Stomach (tissue), 4 donors: ENCODE measurements around the gene TCP10L.

Experiments
- POLR2A ChIP-seq, 4 donors: fragments of 450-650 bp; IDR thresholded peaks; one replicate each; pipeline ENCODE4 v1.6.1; 2016; ENCODE audit warnings: antibody characterized with exemption in 4 of 4, control low read depth in 2 of 4, mild to moderate bottlenecking in 1 of 4, moderate library complexity in 1 of 4
- TF ChIP-seq, protein P1 (sequence below), 7 experiments: fragments of 450-650 bp in 4 of 7; fragments of 200-600 bp in 3 of 7; sonication (generic) in 3 of 7; IDR thresholded peaks; one replicate each; pipeline ENCODE4 v1.5.1; 2016 to 2019; ENCODE audit warnings: antibody characterized with exemption in 7 of 7, control low read depth in 2 of 7, mild to moderate bottlenecking in 1 of 7

DNA sequence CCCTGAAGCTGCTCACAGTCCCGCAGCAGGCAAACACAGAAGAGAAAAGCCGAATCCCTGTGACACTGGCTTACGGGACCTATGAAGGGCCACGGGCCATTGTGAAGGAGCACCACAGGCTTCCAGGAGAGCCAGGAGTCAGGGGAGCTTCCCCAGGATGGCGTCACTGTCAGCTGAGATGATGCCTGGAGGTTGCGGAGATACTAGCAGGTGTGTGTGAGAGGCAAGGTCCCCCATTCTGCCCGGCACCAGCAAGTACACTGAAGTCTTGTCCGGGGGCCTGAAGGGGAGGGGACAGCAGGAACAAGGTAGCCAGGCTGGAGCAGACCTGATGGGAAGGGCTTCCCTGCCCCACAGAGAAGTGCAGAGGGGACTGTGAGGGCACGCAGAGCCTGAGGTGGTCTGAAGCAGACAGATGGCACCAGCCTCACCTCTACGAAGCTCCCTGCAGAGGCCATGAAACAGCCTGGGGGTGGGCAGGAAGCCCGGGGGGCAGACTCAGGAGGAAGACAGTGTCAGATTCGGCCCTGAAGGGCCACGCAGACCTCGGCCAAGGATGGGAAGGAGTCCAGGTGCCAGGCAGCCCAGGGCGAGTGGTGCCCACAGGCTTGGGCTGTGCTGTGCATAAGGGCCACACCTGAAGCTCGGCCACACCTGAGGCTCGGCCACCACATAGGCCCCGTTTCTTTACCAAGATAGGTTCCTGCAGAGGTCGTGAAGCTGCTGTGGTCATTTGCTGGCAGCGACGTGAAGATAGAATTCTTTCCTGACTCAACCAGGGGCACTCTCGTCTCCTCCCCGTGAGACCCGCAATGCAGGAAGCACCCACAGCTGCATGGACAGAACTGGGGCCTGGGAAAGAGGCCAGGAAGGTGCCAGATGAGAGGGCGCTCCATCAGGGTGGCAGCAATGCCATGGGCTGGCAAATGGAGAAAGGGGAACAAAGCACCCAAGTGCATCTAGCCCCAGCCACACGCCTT is 10.1 kb downstream of the TCP10L start:
- no peak for TF ChIP-seq POLR2A (IDR thresholded peaks at IDR 0.05)
- TF ChIP-seq, protein P1, sequence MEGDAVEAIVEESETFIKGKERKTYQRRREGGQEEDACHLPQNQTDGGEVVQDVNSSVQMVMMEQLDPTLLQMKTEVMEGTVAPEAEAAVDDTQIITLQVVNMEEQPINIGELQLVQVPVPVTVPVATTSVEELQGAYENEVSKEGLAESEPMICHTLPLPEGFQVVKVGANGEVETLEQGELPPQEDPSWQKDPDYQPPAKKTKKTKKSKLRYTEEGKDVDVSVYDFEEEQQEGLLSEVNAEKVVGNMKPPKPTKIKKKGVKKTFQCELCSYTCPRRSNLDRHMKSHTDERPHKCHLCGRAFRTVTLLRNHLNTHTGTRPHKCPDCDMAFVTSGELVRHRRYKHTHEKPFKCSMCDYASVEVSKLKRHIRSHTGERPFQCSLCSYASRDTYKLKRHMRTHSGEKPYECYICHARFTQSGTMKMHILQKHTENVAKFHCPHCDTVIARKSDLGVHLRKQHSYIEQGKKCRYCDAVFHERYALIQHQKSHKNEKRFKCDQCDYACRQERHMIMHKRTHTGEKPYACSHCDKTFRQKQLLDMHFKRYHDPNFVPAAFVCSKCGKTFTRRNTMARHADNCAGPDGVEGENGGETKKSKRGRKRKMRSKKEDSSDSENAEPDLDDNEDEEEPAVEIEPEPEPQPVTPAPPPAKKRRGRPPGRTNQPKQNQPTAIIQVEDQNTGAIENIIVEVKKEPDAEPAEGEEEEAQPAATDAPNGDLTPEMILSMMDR (IDR thresholded peaks at IDR 0.05): no peak
